ENCODE data around the gene P2RY2. TPM values are rescaled to one million over a fixed set of nuclear protein-coding genes. Genes with fewer than 3 reads are reported as not detected.

Gene P2RY2
- total and polyA plus RNA-seq, 7 donors, result 18.7 to 90.9 (median 44.2) TPM

DNA sequence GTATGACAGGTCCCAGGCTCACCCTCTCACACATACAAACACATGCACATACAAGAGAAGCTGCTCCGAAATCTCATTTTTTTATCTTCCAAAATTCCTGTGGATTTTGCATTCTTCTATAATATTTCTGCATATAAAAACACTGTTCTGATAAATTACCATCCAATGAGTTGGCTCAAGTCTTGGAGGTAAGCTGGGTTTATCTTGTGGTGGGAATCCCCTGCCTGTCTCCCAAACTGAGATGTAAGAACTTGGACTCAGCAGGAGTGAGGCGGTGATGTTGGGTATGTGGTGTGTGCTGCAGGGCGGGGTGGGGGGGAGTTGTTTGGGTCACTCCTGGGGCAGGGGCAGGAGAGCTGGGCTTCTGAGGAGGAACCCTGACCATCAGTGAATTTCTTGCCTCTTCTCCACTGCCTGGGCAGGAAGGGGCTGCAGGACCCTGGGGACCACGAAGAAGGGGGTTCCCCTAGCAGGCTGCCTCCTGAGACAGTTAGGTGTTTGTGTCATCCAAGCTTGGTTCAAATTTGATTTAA lies 47.3 kb downstream of the P2RY2 start:
- Histone ChIP-seq H3K36me3 (ENCODE audit: insufficient read depth in 1 of 2, low read depth in 1 of 2) (no peaks in the 10 kb centered on the region), H3K27me3 (ENCODE audit: insufficient read depth in 3 of 3, low read length in 2 of 3) (peaks cover 0 to 5% (median 0%) of the 10 kb centered on the region in 3 donors), H3K9me3 (no peaks in the 10 kb centered on the region), H3K4me3 (no peak overlapping the region), H3K4me1 (peaks cover 21% of the 10 kb centered on the region), H3K27ac (no peak overlapping the region)
- WGBS, 3 donors, result 60 to 87% (median 72%) methylated on average over 4 of the region's 4 CpGs
- DNase-seq (no peak), ATAC-seq (peak in 1 of 4 donors; percentile 28)
- intact Hi-C loops (cut with DNase I), result no loop called here
- TF ChIP-seq, protein P1, sequence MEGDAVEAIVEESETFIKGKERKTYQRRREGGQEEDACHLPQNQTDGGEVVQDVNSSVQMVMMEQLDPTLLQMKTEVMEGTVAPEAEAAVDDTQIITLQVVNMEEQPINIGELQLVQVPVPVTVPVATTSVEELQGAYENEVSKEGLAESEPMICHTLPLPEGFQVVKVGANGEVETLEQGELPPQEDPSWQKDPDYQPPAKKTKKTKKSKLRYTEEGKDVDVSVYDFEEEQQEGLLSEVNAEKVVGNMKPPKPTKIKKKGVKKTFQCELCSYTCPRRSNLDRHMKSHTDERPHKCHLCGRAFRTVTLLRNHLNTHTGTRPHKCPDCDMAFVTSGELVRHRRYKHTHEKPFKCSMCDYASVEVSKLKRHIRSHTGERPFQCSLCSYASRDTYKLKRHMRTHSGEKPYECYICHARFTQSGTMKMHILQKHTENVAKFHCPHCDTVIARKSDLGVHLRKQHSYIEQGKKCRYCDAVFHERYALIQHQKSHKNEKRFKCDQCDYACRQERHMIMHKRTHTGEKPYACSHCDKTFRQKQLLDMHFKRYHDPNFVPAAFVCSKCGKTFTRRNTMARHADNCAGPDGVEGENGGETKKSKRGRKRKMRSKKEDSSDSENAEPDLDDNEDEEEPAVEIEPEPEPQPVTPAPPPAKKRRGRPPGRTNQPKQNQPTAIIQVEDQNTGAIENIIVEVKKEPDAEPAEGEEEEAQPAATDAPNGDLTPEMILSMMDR (IDR thresholded peaks at IDR 0.05), result no peak

DNA sequence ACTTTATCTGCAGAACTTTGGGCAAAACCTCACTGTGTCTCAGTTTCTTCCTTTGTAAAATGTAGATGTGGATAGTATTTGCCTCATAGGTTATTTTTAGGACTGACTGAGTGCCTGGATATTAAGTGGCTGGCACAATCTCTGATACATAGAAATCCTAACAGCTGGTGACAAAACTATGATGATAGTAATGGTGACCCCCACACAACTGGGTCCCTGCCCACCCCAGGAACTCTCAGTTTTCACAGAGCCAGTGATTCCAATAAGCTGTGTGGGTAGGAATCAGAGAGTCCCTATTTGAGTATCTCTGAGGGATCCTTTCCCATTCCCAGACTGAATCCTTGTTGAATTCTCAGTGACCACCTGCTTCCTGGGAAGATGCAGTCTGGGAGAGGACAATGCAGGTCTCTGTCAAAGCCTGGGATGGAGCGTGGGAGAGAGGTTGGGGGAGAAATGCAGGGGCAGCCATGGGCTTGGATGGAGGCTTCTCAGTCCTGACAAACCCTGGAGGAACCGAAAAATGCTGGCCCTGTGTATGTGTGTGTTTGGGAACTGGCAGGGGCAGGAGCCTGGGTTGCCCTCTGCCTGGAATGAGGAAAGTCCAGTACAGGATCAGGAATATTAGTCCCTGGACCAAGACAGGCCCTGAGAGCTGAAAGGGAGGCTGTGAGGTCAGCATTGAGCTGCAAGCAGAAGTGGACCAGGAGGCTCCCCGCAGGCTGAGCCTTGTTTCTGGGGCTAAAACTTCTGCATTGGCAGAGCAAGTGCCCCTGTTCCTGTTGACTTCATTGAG lies 48.0 kb downstream of the P2RY2 start:
- peaks cover 21% of the 10 kb centered on the region for H3K4me1 ChIP-seq
- peak overlapping the region; percentile 7 for H3K27ac ChIP-seq
- DNase-seq (no peak), ATAC-seq (peak; percentile 47 to 80 (median 73))
- no peaks in the 10 kb centered on the region for H3K9me3 ChIP-seq
- intact Hi-C loops (cut with DNase I), result no loop called here
- WGBS, 3 donors, result 39 to 54% (median 44%) methylated on average over 3 of the region's 3 CpGs
- peaks cover 0 to 5% (median 0%) of the 10 kb centered on the region in 3 donors for H3K27me3 ChIP-seq (ENCODE audit: insufficient read depth in 3 of 3, low read length in 2 of 3)
- TF ChIP-seq, protein P1 (IDR thresholded peaks at IDR 0.05), result no peak
- no peak overlapping the region for H3K4me3 ChIP-seq
- no peaks in the 10 kb centered on the region for H3K36me3 ChIP-seq (ENCODE audit: insufficient read depth in 1 of 2, low read depth in 1 of 2)

DNA sequence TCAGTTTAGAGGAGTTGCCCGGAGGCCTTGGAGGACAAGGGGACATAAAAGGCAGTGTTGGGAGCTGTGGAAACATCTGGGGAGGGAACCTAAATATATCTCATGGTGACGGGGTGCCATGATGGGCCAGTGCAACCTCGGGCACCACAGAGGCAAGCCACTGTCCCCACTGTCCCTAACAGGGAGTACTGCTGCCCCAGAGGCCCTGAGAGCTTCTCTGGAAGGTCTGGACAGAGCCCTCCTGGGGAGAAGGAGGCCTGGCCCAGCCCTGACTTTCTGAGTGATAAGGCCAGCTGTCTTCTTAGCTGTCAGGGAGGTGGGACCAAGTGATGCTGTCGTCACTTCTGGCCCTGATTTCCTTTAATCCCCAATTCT lies 48.6 kb downstream of the P2RY2 start:
- TF ChIP-seq, protein P1 (IDR thresholded peaks at IDR 0.05), result no peak
- intact Hi-C loops (cut with DNase I), result no loop called here
- Histone ChIP-seq H3K27ac (peak overlapping the region; percentile 7), H3K4me1 (peaks cover 21% of the 10 kb centered on the region), H3K4me3 (no peak overlapping the region), H3K27me3 (ENCODE audit: insufficient read depth in 3 of 3, low read length in 2 of 3) (peaks cover 0 to 5% (median 0%) of the 10 kb centered on the region in 3 donors), H3K9me3 (no peaks in the 10 kb centered on the region), H3K36me3 (ENCODE audit: insufficient read depth in 1 of 2, low read depth in 1 of 2) (no peaks in the 10 kb centered on the region)
- no peak for DNase-seq
- ATAC-seq, result peak in 2 of 4 donors; percentile 27 to 28
- whole genome bisulfite sequencing, 3 donors, result 17 to 46% (median 32%) methylated on average over 4 of the region's 4 CpGs

DNA sequence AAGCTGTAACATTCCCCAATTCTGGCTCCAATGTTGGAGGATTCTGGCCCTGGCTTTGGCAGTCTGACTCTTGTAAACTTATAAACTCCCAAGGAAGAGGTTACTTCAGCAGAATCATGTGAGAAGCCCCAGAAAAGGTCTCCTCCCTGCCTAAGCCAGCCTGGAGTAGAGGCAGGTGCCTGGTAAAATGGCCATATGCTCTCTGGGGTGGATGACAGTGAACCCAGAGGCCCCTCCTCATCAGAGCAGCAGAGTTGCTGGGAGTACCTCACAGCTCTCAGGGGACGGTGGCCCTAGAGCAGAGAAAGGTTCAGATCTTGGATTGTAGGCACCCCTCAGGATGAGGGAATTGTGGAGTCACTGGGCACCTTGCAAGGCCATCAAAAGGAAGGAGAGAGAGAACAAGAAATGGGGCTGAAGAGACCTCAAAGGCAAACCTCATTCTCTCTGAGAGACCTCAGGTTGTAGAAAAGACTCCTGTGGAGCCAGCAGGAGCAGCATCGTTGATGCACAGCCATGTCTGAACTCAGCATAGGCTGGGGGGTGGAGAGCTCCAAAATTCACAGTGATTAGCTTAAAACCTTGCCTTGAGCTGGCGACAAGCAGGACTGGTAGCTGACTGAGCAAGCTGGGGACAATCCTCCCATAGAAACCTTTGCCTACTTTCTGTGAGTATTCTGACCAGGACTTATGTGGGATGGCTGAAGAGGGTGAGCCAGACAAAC lies 49.2 kb downstream of the P2RY2 start:
- intact Hi-C loops (cut with DNase I), result no loop called here
- TF ChIP-seq, protein P1 (IDR thresholded peaks at IDR 0.05), result no peak
- Histone ChIP-seq H3K27me3 (ENCODE audit: insufficient read depth in 3 of 3, low read length in 2 of 3) (peaks cover 0 to 5% (median 0%) of the 10 kb centered on the region in 3 donors), H3K27ac (no peak overlapping the region), H3K36me3 (ENCODE audit: insufficient read depth in 1 of 2, low read depth in 1 of 2) (no peaks in the 10 kb centered on the region), H3K4me3 (no peak overlapping the region), H3K4me1 (peaks cover 21% of the 10 kb centered on the region), H3K9me3 (no peaks in the 10 kb centered on the region)
- ATAC-seq, result no peak
- 66 to 71% (median 70%) methylated on average over 3 of the region's 3 CpGs for WGBS, 3 donors
- no peak for DNase-seq

Measured in psoas muscle (tissue), 8 donors.